Thyroid gland (tissue), 4 donors: Measurements from ENCODE around the gene TXLNA. TPM values are rescaled to one million over a fixed set of nuclear protein-coding genes. Genes with fewer than 3 reads are reported as not detected.
"Not testable (repeated sequence)": the region's sequence is repeated elsewhere in the genome, so short reads cannot be mapped to it uniquely, and the experiment has no call there.

Experiments used
- DNase-seq, 2 donors: peaks; one replicate each; pipeline ENCODE4 v3.0.0-alpha.2; 2019
- H3K27ac ChIP-seq, 3 donors: fragments of 200-600 bp; sonication (generic); 1 replicate in 2 of 3; 2 replicates in 1 of 3; pipeline ENCODE4 v1.5.1; 2016 to 2019; ENCODE audit warnings: mild to moderate bottlenecking in 1 of 3, moderate library complexity in 1 of 3
- H3K27me3 ChIP-seq: fragments of 200-600 bp; sonication (generic); one replicate; pipeline ENCODE4 v1.5.1; 2019
- H3K36me3 ChIP-seq, 2 donors: fragments of 200-600 bp; sonication (generic); one replicate each; pipeline ENCODE4 v1.5.1; 2016 to 2019
- H3K4me1 ChIP-seq, 2 donors: fragments of 200-600 bp; sonication (generic); one replicate each; pipeline ENCODE4 v1.5.1; 2017 to 2019
- H3K4me3 ChIP-seq, 3 donors: fragments of 200-600 bp; sonication (generic); replicated peaks in 1 of 3; 1 replicate in 2 of 3; 2 replicates in 1 of 3; pipeline ENCODE4 v1.5.1; 2016; ENCODE audit warnings: mild to moderate bottlenecking in 1 of 3
- H3K9me3 ChIP-seq: fragments of 200-600 bp; sonication (generic); one replicate; pipeline ENCODE4 v1.5.1; 2017
- POLR2A ChIP-seq, 2 donors: fragments of 450-650 bp; IDR thresholded peaks; one replicate each; pipeline ENCODE4 v1.6.1; 2017; ENCODE audit warnings: antibody characterized with exemption in 2 of 2, mild to moderate bottlenecking in 2 of 2, moderate library complexity in 1 of 2
- WGBS, 2 donors: methylation state at CpG; one replicate each; pipeline ENCODE4 v1.1.5; 2017; 5-methylcytosine and 5-hydroxymethylcytosine counted together
- intact Hi-C: fragments of 100-400 bp; cut with DNase I; formaldehyde crosslinking; loops from one replicate; pipeline ENCODE4 v1.15.1; 2023
- total RNA-seq, 4 donors: library from RNA; depleted of rRNA; stranded (reverse); fragments of >200 nt; gene quantifications; one replicate each; pipeline ENCODE4 v1.2.3, GENCODE V29; 2016
- TF ChIP-seq, protein P1 (sequence below), 6 experiments: fragments of 200-600 bp in 3 of 6; fragments of 450-650 bp in 3 of 6; sonication (generic) in 3 of 6; IDR thresholded peaks; one replicate each; pipeline ENCODE4 v1.5.1; 2016 to 2019; ENCODE audit warnings: antibody characterized with exemption in 6 of 6, mild to moderate bottlenecking in 2 of 6, inconsistent platforms in 1 of 6, moderate library complexity in 1 of 6

Gene TXLNA
- total RNA-seq, result 10 to 100 TPM; 47.7 to 69.4 (median 60.6) TPM

DNA sequence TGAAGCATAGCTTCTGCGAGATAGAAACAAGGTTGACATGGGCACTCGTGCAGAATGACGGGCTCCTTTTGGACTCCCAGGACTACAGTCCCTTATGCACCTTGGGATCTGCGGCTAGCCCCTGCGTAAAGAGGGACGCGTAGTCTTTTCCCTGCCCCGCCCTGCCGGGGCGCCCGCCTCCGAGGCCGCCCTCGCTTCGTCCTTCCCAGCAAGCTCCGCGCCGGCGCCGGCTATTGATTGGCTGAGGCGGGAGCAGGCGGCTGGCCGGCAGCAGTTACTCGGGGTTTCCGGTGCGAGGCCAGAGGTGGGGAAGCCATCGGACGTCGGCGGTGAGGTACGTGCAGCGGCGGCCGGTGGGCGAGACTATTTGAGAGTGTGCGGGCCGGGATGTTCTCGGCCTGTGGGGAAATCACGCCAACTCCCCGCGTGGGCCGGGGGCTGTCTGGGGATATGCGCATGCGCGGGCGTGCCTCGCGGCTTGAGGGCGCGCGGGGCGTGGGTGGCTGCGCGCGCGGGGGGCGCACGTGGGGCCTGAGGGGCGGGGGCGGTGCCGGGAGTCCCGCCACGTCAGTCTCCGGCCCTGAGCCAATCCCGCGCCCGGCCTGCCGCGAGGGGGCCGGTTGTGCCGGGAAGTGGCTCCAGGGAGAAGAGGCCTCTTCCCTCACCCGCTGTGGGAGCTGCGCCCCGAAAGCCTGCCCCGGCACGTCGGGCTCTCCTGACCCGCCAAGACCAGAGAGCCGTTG is at the start of gene TXLNA:
Gene TXLNA (plus strand): TSS at position 233 of the 743 bp plus-strand sequence. CDS start 671 bp downstream, outside the sequence.
- intact Hi-C loops, result no loop called here
- DNase-seq, result peak; percentile 94 to 96
- TF ChIP-seq, protein P1, sequence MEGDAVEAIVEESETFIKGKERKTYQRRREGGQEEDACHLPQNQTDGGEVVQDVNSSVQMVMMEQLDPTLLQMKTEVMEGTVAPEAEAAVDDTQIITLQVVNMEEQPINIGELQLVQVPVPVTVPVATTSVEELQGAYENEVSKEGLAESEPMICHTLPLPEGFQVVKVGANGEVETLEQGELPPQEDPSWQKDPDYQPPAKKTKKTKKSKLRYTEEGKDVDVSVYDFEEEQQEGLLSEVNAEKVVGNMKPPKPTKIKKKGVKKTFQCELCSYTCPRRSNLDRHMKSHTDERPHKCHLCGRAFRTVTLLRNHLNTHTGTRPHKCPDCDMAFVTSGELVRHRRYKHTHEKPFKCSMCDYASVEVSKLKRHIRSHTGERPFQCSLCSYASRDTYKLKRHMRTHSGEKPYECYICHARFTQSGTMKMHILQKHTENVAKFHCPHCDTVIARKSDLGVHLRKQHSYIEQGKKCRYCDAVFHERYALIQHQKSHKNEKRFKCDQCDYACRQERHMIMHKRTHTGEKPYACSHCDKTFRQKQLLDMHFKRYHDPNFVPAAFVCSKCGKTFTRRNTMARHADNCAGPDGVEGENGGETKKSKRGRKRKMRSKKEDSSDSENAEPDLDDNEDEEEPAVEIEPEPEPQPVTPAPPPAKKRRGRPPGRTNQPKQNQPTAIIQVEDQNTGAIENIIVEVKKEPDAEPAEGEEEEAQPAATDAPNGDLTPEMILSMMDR (IDR thresholded peaks at IDR 0.05), result peak in 1 of 6 experiments; percentile 26
- TF ChIP-seq POLR2A (IDR thresholded peaks at IDR 0.05), result peak in 1 of 2 donors; percentile 70
- Histone ChIP-seq H3K27ac (peak within 1 kb of the TSS; percentile 81 to 94 (median 87)), H3K9me3 (no peaks in the 10 kb centered on the region), H3K4me3 (peak within 1 kb of the TSS; percentile 2 to 49 (median 21)), H3K4me1 (peaks cover 18 to 38% of the 10 kb centered on the region in 2 donors), H3K36me3 (peaks cover 7 to 9% of the 10 kb centered on the region in 2 donors), H3K27me3 (no peaks in the 10 kb centered on the region)
- 1 to 5% methylated on average over 7 to 42 of the region's 79 CpGs for WGBS, 2 donors

DNA sequence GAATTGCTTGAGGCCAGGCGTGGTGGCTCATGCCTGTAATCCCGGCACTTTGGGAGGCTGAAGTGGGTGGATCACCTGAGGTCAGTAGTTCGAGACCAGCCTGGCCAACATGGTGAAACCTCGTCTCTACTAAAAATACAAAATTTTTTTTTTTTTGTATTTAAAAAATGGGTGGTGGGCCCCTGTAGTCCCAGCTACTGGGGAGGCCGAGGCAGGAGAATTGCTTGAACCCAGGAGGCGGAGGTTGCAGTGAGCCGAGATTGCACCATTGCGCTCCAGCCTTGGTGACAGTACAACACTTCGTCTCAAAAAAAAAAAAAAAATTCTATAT is 45.6 kb upstream of the TXLNA start:
- H3K9me3 ChIP-seq, intact Hi-C loops, H3K4me3 ChIP-seq, DNase-seq, H3K36me3 ChIP-seq, H3K27me3 ChIP-seq: not testable (repeated sequence)
- peak overlapping the region; percentile 16 to 62 (median 19) for H3K27ac ChIP-seq
- H3K4me1 ChIP-seq, result peaks cover 0 to 14% of the 10 kb centered on the region in 2 donors
- WGBS, 2 donors, result 96% methylated on average over 9 of the region's 9 CpGs

GRCh38 chr1:32137111-32137510 is 42.4 kb upstream of the TXLNA start:
- TF ChIP-seq, protein P1 (IDR thresholded peaks at IDR 0.05), result no peak
- no peak for TF ChIP-seq POLR2A (IDR thresholded peaks at IDR 0.05)
- no peak overlapping the region for H3K27ac ChIP-seq
- H3K4me1 ChIP-seq, result peaks cover 0 to 10% of the 10 kb centered on the region in 2 donors
- no peak for DNase-seq
- no peaks in the 10 kb centered on the region for H3K36me3 ChIP-seq
- intact Hi-C loops, result no loop called here
- H3K27me3 ChIP-seq, result no peaks in the 10 kb centered on the region
- H3K4me3 ChIP-seq, result no peak overlapping the region
- 92 to 94% methylated on average over 5 of the region's 5 CpGs for WGBS, 2 donors
- no peaks in the 10 kb centered on the region for H3K9me3 ChIP-seq

- Histone ChIP-seq H3K36me3 (no peaks in the 10 kb centered on the region), H3K4me3 (no peak overlapping the region), H3K4me1 (peaks cover 14 to 15% of the 10 kb centered on the region in 2 donors), H3K27me3 (no peaks in the 10 kb centered on the region), H3K9me3 (no peaks in the 10 kb centered on the region), H3K27ac (no peak overlapping the region)
- TF ChIP-seq, protein P1 (IDR thresholded peaks at IDR 0.05), result no peak
- no peak for TF ChIP-seq POLR2A (IDR thresholded peaks at IDR 0.05)
- intact Hi-C loops, result no loop called here
- WGBS, 2 donors, result 88 to 91% methylated on average over 5 of the region's 5 CpGs
- DNase-seq, result no peak
Observed at GRCh38 chr1:32138965-32139364, 40.5 kb upstream of the TXLNA start.

- DNase-seq, result peak in 1 of 2 donors; percentile 44
- Histone ChIP-seq H3K4me3 (no peak overlapping the region), H3K4me1 (peaks cover 15 to 17% of the 10 kb centered on the region in 2 donors), H3K27ac (peak overlapping the region; percentile 13 to 53 (median 29)), H3K36me3 (no peaks in the 10 kb centered on the region), H3K27me3 (no peaks in the 10 kb centered on the region), H3K9me3 (no peaks in the 10 kb centered on the region)
- WGBS, 2 donors, result 68 to 73% methylated on average over 6 of the region's 6 CpGs
- TF ChIP-seq, protein P1 (IDR thresholded peaks at IDR 0.05), result no peak
- TF ChIP-seq POLR2A (IDR thresholded peaks at IDR 0.05), result no peak
- intact Hi-C loops, result no loop called here
Observed at GRCh38 chr1:32142446-32143301, 36.8 kb upstream of the TXLNA start.

DNA sequence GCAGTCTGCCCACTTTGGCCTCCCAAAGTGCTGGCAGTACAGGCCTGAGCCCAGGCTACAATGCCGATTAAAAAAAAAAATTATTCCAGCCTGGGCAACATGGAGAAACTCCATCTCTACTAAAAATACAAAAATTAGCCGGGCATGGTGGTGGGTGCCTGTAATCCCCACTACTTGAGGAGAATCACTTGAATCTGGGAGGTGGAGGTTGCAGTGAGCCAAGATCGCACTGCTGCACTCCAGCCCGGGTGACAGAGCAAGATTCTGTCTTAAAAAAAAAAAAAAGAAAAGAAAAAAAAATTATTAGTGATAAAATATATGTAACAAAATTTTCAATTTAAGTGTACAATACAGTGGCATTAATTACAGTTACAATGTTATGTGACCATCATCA is 36.2 kb upstream of the TXLNA start:
- H3K36me3 ChIP-seq, H3K9me3 ChIP-seq, H3K4me3 ChIP-seq, H3K27me3 ChIP-seq, intact Hi-C loops: not testable (repeated sequence)
- Histone ChIP-seq H3K4me1 (peaks cover 15 to 17% of the 10 kb centered on the region in 2 donors), H3K27ac (peak overlapping the region; percentile 13 to 53 (median 29))
- WGBS, 2 donors, result 24 to 40% methylated on average over 4 of the region's 4 CpGs
- DNase-seq, result peak; percentile 51 to 55
